A549 treated with CpdA at 1 μM for 4 hours (cell line): Measurements from ENCODE around the gene MAGEF1. TPM values are rescaled to one million over a fixed set of nuclear protein-coding genes. Genes with fewer than 3 reads are reported as not detected.

ENCODE experiments used
- total RNA-seq: library from RNA; stranded (reverse); fragments of 200-300 nt; extraction: Qiagen RNA extraction; gene quantifications from 5 replicates; pipeline ENCODE4 v1.2.3, GENCODE V29; 2022; ENCODE audit warnings: low read depth

Gene MAGEF1
- total RNA-seq: 28.5 to 31.7 TPM (median 30.3 TPM) in 5 replicates

GRCh38 chr3:184711493-184712247, at the start of gene MAGEF1:
TSS of gene MAGEF1 (minus strand) at chr3:184712064. CDS start at chr3:184711821, 243 bp downstream.

Other genes with a start within 250 kb of the MAGEF1 start
- 0.31 to 0.80 TPM (median 0.38 TPM) in 5 replicates for gene EPHB3, start 150.3 kb downstream of the MAGEF1 start, total RNA-seq
- 8.5 to 10.4 TPM (median 9.4 TPM) in 5 replicates for gene VPS8, start 100.1 kb upstream of the MAGEF1 start, total RNA-seq